ENCODE results near the gene KIFAP3.

The KIFAP3 gene

GRCh38 chr1:169941982-169942830 lies 132.3 kb downstream of the KIFAP3 start:
- ChIA-PET CTCF (interaction anchor here (0.6 to 1.2 kb wide), 3 partner anchors 14 to 1077 kb away, joined by 3 to 5 read pairs (median 4); no protein-coding TSS in a partner anchor), POLR2A (no interaction called here)
- TF ChIP-seq CTCF (IDR thresholded peaks at IDR 0.05; ENCODE audit: insufficient read depth, low read length, missing control alignments) = no peak
- H3K4me3 ChIP-seq (ENCODE audit: low read depth, low read length) = no peak overlapping the region
- DNase-seq (ENCODE audit: low read depth, low spot score) = no peak

GRCh38 chr1:169933984-169934725 lies 140.3 kb downstream of the KIFAP3 start:
- no peak for TF ChIP-seq CTCF (IDR thresholded peaks at IDR 0.05; ENCODE audit: insufficient read depth, low read length, missing control alignments)
- no peak for DNase-seq (ENCODE audit: low read depth, low spot score)
- no peak overlapping the region for H3K4me3 ChIP-seq (ENCODE audit: low read depth, low read length)
- CTCF ChIA-PET = interaction anchor here (0.7 kb wide), 1 partner anchor 1033 kb away, joined by 3 read pairs; no protein-coding TSS in a partner anchor
- POLR2A ChIA-PET = no interaction called here

GRCh38 chr1:169931795-169932231 lies 142.7 kb downstream of the KIFAP3 start:
- CTCF ChIA-PET = no interaction called here
- no peak overlapping the region for H3K4me3 ChIP-seq (ENCODE audit: low read depth, low read length)
- no peak for TF ChIP-seq CTCF (IDR thresholded peaks at IDR 0.05; ENCODE audit: insufficient read depth, low read length, missing control alignments)
- POLR2A ChIA-PET = no interaction called here
- no peak for DNase-seq (ENCODE audit: low read depth, low spot score)

- CTCF ChIA-PET = interaction anchor here (0.5 to 3.6 kb wide), 29 partner anchors 12 to 1299 kb away, joined by 3 to 39 read pairs (median 4); partner anchors contain the start of gene KIFAP3
- POLR2A ChIA-PET = interaction anchor here (0.6 kb wide), 1 partner anchor 411 kb away, joined by 3 read pairs; no protein-coding TSS in a partner anchor
- no peak for DNase-seq (ENCODE audit: low read depth, low spot score)
- no peak for TF ChIP-seq CTCF (IDR thresholded peaks at IDR 0.05; ENCODE audit: insufficient read depth, low read length, missing control alignments)
- no peak overlapping the region for H3K4me3 ChIP-seq (ENCODE audit: low read depth, low read length)
These were observed 145.3 kb downstream of the KIFAP3 start for GRCh38 chr1:169929210-169929526.

GRCh38 chr1:169928438-169929209 lies 145.9 kb downstream of the KIFAP3 start:
- POLR2A ChIA-PET = interaction anchor here (0.6 kb wide), 1 partner anchor 412 kb away, joined by 3 read pairs; no protein-coding TSS in a partner anchor
- peak; percentile 52 for TF ChIP-seq CTCF (IDR thresholded peaks at IDR 0.05; ENCODE audit: insufficient read depth, low read length, missing control alignments)
- CTCF ChIA-PET = interaction anchor here (0.5 to 3.6 kb wide), 30 partner anchors 11 to 1300 kb away, joined by 3 to 39 read pairs (median 4); partner anchors contain the start of gene KIFAP3
- no peak for DNase-seq (ENCODE audit: low read depth, low spot score)
- H3K4me3 ChIP-seq (ENCODE audit: low read depth, low read length) = no peak overlapping the region

Data from AG04449 (cell line).